OCI-LY1 (cell line): ENCODE results near the gene USP38.

Experiments
- H2AFZ ChIP-seq: fragments of 200-600 bp; sonication (generic), shearing (Covaris generic); 2 replicates; pipeline ENCODE4 v1.6.0; 2014; ENCODE audit warnings: antibody characterized with exemption, mild to moderate bottlenecking, low read length
- H3F3A ChIP-seq: fragments of 200-600 bp; sonication (generic), shearing (Covaris generic); 2 replicates; pipeline ENCODE4 v1.6.0; 2014; ENCODE audit warnings: mild to moderate bottlenecking, antibody characterized with exemption, low read length, moderate library complexity; ENCODE audit not compliant: insufficient read depth
- H3K27ac ChIP-seq: fragments of 200-600 bp; sonication (generic); 2 replicates; pipeline ENCODE4 v1.5.1; 2014; ENCODE audit warnings: low read length, mixed run types, mild to moderate bottlenecking, low read depth; ENCODE audit not compliant: poor library complexity, severe bottlenecking
- H3K27me3 ChIP-seq: fragments of 200-600 bp; sonication (generic); 2 replicates; pipeline ENCODE4 v1.6.0; 2014; ENCODE audit warnings: antibody characterized with exemption, mild to moderate bottlenecking, low read length, moderate library complexity; ENCODE audit not compliant: insufficient read depth
- H3K36me3 ChIP-seq: fragments of 200-600 bp; sonication (generic); 2 replicates; pipeline ENCODE4 v1.6.1; 2014; ENCODE audit warnings: mild to moderate bottlenecking, antibody characterized with exemption, low read length, moderate library complexity, mixed read lengths; ENCODE audit not compliant: insufficient read depth
- H3K4me1 ChIP-seq: fragments of 200-600 bp; sonication (generic); 2 replicates; pipeline ENCODE4 v1.5.1; 2014; ENCODE audit warnings: mild to moderate bottlenecking, low read length, moderate library complexity; ENCODE audit not compliant: insufficient read depth, severe bottlenecking
- H3K4me2 ChIP-seq: fragments of 200-600 bp; sonication (generic), shearing (Covaris generic); 2 replicates; pipeline ENCODE4 v1.6.1; 2014; ENCODE audit warnings: low read length
- H3K4me3 ChIP-seq: fragments of 200-600 bp; sonication (generic); 2 replicates; pipeline ENCODE4 v1.5.1; 2014; ENCODE audit warnings: low read length, low read depth, mild to moderate bottlenecking, mixed read lengths; ENCODE audit not compliant: poor library complexity, severe bottlenecking
- H3K79me2 ChIP-seq: fragments of 200-600 bp; shearing (Covaris generic); 2 replicates; pipeline ENCODE4 v1.6.1; 2016; ENCODE audit warnings: mixed run types, low read length, mixed read lengths; ENCODE audit not compliant: insufficient read depth
- H3K9ac ChIP-seq: fragments of 200-600 bp; sonication (generic), shearing (Covaris generic); 2 replicates; pipeline ENCODE4 v1.6.1; 2014; ENCODE audit warnings: mild to moderate bottlenecking, low read length, mixed read lengths
- H3K9me2 ChIP-seq: fragments of 200-600 bp; sonication (generic), shearing (Covaris generic); 2 replicates; pipeline ENCODE4 v1.6.1; 2014; ENCODE audit warnings: low read depth, mild to moderate bottlenecking, low read length, mixed read lengths
- H3K9me3 ChIP-seq: fragments of 200-600 bp; shearing (Covaris generic); 2 replicates; pipeline ENCODE4 v1.6.1; 2014; ENCODE audit warnings: low read length, mixed read lengths
- H4K20me1 ChIP-seq: fragments of 200-600 bp; sonication (generic), shearing (Covaris generic); 2 replicates; pipeline ENCODE4 v1.6.0; 2016; ENCODE audit warnings: mild to moderate bottlenecking, low read length; ENCODE audit not compliant: insufficient read depth
- CTCF ChIP-seq: fragments of 200-600 bp; sonication (generic), shearing (Covaris generic); IDR thresholded peaks from 2 replicates; pipeline ENCODE4 v1.5.1; 2017; ENCODE audit warnings: mild to moderate bottlenecking, antibody characterized with exemption, low read length, moderate library complexity, mixed read lengths
- EZH2 ChIP-seq: fragments of 200-600 bp; sonication (generic), shearing (Covaris generic); IDR thresholded peaks from 2 replicates; pipeline ENCODE4 v1.8.0; 2017; ENCODE audit warnings: borderline replicate concordance, mixed run types, mild to moderate bottlenecking, antibody characterized with exemption, low read length, moderate library complexity, mixed read lengths

The USP38 gene

GRCh38 chr4:143251348-143251747 lies 66.6 kb downstream of the USP38 start:
- no peaks in the 10 kb centered on the region for H3K9me2 ChIP-seq
- H3F3A ChIP-seq, result no peaks in the 10 kb centered on the region
- H3K9me3 ChIP-seq, result no peaks in the 10 kb centered on the region
- no peak overlapping the region for H3K27ac ChIP-seq
- no peaks in the 10 kb centered on the region for H3K79me2 ChIP-seq
- no peak overlapping the region for H3K9ac ChIP-seq
- H2AFZ ChIP-seq, result no peak overlapping the region
- no peaks in the 10 kb centered on the region for H3K4me1 ChIP-seq
- no peak overlapping the region for H3K4me2 ChIP-seq
- H3K36me3 ChIP-seq, result no peaks in the 10 kb centered on the region
- no peak for TF ChIP-seq EZH2
- no peak for TF ChIP-seq CTCF
- no peaks in the 10 kb centered on the region for H4K20me1 ChIP-seq
- H3K27me3 ChIP-seq, result no peaks in the 10 kb centered on the region
- no peak overlapping the region for H3K4me3 ChIP-seq

GRCh38 chr4:143251779-143252178 lies 67.1 kb downstream of the USP38 start:
- Histone ChIP-seq H2AFZ (no peak overlapping the region), H3K4me3 (no peak overlapping the region), H3K4me2 (no peak overlapping the region), H3K27me3 (no peaks in the 10 kb centered on the region), H3K36me3 (no peaks in the 10 kb centered on the region), H3K4me1 (no peaks in the 10 kb centered on the region), H3K27ac (no peak overlapping the region), H4K20me1 (no peaks in the 10 kb centered on the region), H3F3A (no peaks in the 10 kb centered on the region), H3K9ac (no peak overlapping the region), H3K79me2 (no peaks in the 10 kb centered on the region), H3K9me3 (no peaks in the 10 kb centered on the region), H3K9me2 (no peaks in the 10 kb centered on the region)
- TF ChIP-seq CTCF (no peak), EZH2 (no peak)

DNA sequence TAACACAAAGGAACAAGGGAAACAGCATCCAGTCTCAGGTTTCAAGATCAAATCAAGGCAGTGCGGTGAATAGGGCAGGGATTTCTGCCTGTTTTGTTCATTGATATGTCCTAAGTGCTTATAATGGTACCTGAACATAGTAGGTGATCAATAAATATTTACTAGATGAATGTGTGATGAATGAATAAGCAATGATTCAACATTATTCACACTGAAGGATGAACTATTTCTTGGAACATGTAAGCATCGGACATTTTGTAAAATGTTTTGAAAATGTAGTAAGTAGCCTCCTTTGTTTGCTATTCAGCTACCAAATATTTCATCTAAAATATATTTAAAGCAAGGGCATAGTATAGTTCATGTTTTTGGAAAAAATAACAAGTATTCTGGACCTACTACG lies 67.8 kb downstream of the USP38 start:
- no peaks in the 10 kb centered on the region for H3K27me3 ChIP-seq
- H3F3A ChIP-seq, result no peaks in the 10 kb centered on the region
- H3K4me3 ChIP-seq, result no peak overlapping the region
- H3K4me1 ChIP-seq, result no peaks in the 10 kb centered on the region
- no peak for TF ChIP-seq CTCF
- TF ChIP-seq EZH2, result no peak
- H3K79me2 ChIP-seq, result no peaks in the 10 kb centered on the region
- H2AFZ ChIP-seq, result no peak overlapping the region
- H3K36me3 ChIP-seq, result no peaks in the 10 kb centered on the region
- no peaks in the 10 kb centered on the region for H3K9me2 ChIP-seq
- no peak overlapping the region for H3K9ac ChIP-seq
- H3K9me3 ChIP-seq, result no peaks in the 10 kb centered on the region
- no peaks in the 10 kb centered on the region for H4K20me1 ChIP-seq
- no peak overlapping the region for H3K27ac ChIP-seq
- no peak overlapping the region for H3K4me2 ChIP-seq
